ENCODE data around the gene ALDH1A1. TPM values are rescaled to one million over a fixed set of nuclear protein-coding genes. Genes with fewer than 3 reads are reported as not detected.

Gene ALDH1A1
- total and polyA plus RNA-seq, 2 donors, result 33.2 to 67.9 TPM

DNA sequence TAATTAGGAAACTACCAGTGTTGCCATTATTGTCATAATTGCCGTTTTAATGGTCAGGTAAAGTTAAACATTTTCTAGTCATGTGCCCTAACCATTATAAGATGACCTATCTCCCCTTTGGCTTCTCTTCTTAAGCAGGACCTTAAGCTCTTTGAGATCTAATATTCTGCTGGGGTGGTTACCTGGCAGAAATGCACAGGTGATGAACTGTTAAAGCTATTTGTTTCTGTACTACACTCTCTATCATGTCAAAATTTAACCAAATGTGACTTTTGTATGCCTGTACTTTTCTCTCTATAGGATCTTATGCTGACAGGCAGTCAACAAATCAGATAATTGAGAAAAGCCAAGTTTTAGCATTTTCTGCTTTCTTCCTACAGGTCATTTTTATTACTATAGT, 23.3 kb downstream of the ALDH1A1 start:
- no peak overlapping the region for H3K27ac ChIP-seq (ENCODE audit: low read depth)
- H3K4me1 ChIP-seq (ENCODE audit: insufficient read depth), result no peaks in the 10 kb centered on the region
- H3K36me3 ChIP-seq (ENCODE audit: insufficient read depth), result no peaks in the 10 kb centered on the region
- no peak overlapping the region for H3K4me3 ChIP-seq (ENCODE audit: low read depth, low read length)
- 93% methylated on average over 1 of the region's 1 CpG for WGBS
- DNase-seq (ENCODE audit: extremely low spot score), result no peak

GRCh38 chr9:72928042-72928507, 24.8 kb downstream of the ALDH1A1 start:
- Histone ChIP-seq H3K4me1 (ENCODE audit: insufficient read depth) (no peaks in the 10 kb centered on the region), H3K27ac (ENCODE audit: low read depth) (no peak overlapping the region), H3K4me3 (ENCODE audit: low read depth, low read length) (no peak overlapping the region), H3K36me3 (ENCODE audit: insufficient read depth) (no peaks in the 10 kb centered on the region)
- 73% methylated on average over 4 of the region's 4 CpGs for WGBS
- DNase-seq (ENCODE audit: extremely low spot score), result no peak

- Histone ChIP-seq H3K4me1 (ENCODE audit: insufficient read depth) (no peaks in the 10 kb centered on the region), H3K36me3 (ENCODE audit: insufficient read depth) (no peaks in the 10 kb centered on the region), H3K27ac (ENCODE audit: low read depth) (no peak overlapping the region), H3K4me3 (ENCODE audit: low read depth, low read length) (no peak overlapping the region)
- DNase-seq (ENCODE audit: extremely low spot score), result no peak
- WGBS, result 98% methylated on average over 1 of the region's 1 CpG
These were observed 26.3 kb downstream of the ALDH1A1 start for GRCh38 chr9:72926506-72926905.

- H3K4me3 ChIP-seq (ENCODE audit: low read depth, low read length), result no peak overlapping the region
- WGBS, result 96% methylated on average over 1 of the region's 1 CpG
- H3K27ac ChIP-seq (ENCODE audit: low read depth), result no peak overlapping the region
- no peak for DNase-seq (ENCODE audit: extremely low spot score)
- H3K4me1 ChIP-seq (ENCODE audit: insufficient read depth), result no peaks in the 10 kb centered on the region
- H3K36me3 ChIP-seq (ENCODE audit: insufficient read depth), result no peaks in the 10 kb centered on the region
These were observed 27.0 kb downstream of the ALDH1A1 start for GRCh38 chr9:72925891-72926290.

- H3K27ac ChIP-seq (ENCODE audit: low read depth), result no peak overlapping the region
- WGBS, result 57% methylated on average over 6 of the region's 6 CpGs
- DNase-seq (ENCODE audit: extremely low spot score), result no peak
- no peak overlapping the region for H3K4me3 ChIP-seq (ENCODE audit: low read depth, low read length)
- H3K36me3 ChIP-seq (ENCODE audit: insufficient read depth), result no peaks in the 10 kb centered on the region
- H3K4me1 ChIP-seq (ENCODE audit: insufficient read depth), result no peaks in the 10 kb centered on the region
These were observed 27.6 kb downstream of the ALDH1A1 start for GRCh38 chr9:72925126-72925789.

- H3K36me3 ChIP-seq (ENCODE audit: insufficient read depth), result no peaks in the 10 kb centered on the region
- DNase-seq (ENCODE audit: extremely low spot score), result no peak
- WGBS, result 95% methylated on average over 1 of the region's 1 CpG
- H3K27ac ChIP-seq (ENCODE audit: low read depth), result no peak overlapping the region
- no peak overlapping the region for H3K4me3 ChIP-seq (ENCODE audit: low read depth, low read length)
- no peaks in the 10 kb centered on the region for H3K4me1 ChIP-seq (ENCODE audit: insufficient read depth)
These were observed 28.6 kb downstream of the ALDH1A1 start for GRCh38 chr9:72924154-72924790.

DNA sequence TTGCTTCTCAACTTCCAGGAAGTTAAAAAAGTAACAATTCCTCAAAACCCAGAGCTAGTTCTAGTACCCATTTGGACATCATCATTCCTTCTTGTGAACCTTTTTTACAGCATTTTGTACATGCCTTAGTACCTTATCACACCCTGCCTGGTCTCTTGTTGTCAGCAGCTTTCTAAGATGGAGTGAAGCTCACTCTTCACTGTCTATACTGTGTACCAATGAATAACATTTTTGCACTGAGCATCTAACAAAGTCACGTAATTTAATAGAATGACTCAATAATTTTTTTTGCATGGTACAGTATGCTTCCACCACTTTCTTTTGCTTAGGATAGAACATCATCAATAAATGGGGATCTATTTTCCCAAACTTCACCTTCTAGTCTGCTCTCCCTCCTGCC, 29.8 kb downstream of the ALDH1A1 start:
- Histone ChIP-seq H3K27ac (ENCODE audit: low read depth) (no peak overlapping the region), H3K4me1 (ENCODE audit: insufficient read depth) (no peaks in the 10 kb centered on the region), H3K36me3 (ENCODE audit: insufficient read depth) (peaks cover 1% of the 10 kb centered on the region), H3K4me3 (ENCODE audit: low read depth, low read length) (no peak overlapping the region)
- DNase-seq (ENCODE audit: extremely low spot score), result no peak
- 99% methylated on average over 1 of the region's 1 CpG for WGBS

GRCh38 chr9:72921888-72922654, 30.8 kb downstream of the ALDH1A1 start:
- 94% methylated on average over 5 of the region's 5 CpGs for WGBS
- Histone ChIP-seq H3K36me3 (ENCODE audit: insufficient read depth) (peaks cover 1% of the 10 kb centered on the region), H3K27ac (ENCODE audit: low read depth) (no peak overlapping the region)

GRCh38 chr9:72919246-72919945, 33.5 kb downstream of the ALDH1A1 start:
- Histone ChIP-seq H3K36me3 (ENCODE audit: insufficient read depth) (peaks cover 1% of the 10 kb centered on the region), H3K4me1 (ENCODE audit: insufficient read depth) (no peaks in the 10 kb centered on the region), H3K4me3 (ENCODE audit: low read depth, low read length) (no peak overlapping the region), H3K27ac (ENCODE audit: low read depth) (no peak overlapping the region)
- 89% methylated on average over 4 of the region's 4 CpGs for WGBS
- DNase-seq (ENCODE audit: extremely low spot score), result no peak

More at GRCh38 chr9:72921888-72922654, 30.8 kb downstream of the ALDH1A1 start:
- no peaks in the 10 kb centered on the region for H3K4me1 ChIP-seq (ENCODE audit: insufficient read depth)
- H3K4me3 ChIP-seq (ENCODE audit: low read depth, low read length), result no peak overlapping the region
- no peak for DNase-seq (ENCODE audit: extremely low spot score)

DNA sequence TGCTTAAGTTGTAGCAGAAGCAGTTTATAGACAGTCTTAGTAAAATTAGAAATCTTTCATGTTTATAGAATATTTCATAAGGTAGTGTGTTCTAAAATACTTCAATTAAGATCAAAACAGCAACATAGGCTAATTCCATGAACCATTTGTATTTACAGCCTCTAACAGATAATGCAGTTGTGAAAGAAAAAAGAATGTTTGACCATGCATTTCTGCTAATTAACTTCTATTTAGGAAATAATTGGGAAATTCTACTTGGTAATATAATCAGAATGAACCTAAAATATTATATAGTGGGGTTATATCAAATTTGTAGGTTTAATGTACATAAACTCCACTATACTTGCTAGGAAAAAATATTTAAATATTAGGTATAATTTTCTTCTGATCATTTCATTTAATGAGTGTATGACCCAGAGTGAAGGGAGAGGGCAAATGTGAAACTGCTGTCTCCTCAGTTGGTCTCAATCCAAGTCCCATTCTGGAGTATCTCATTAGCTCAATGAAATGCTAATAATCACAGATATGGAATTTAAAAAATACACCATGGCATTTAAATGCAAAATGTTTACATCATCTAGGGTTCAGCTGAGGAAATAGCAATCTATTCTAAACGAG, 34.9 kb downstream of the ALDH1A1 start:
- 51% methylated on average over 1 of the region's 1 CpG for WGBS
- H3K4me3 ChIP-seq (ENCODE audit: low read depth, low read length), result no peak overlapping the region
- peaks cover 1% of the 10 kb centered on the region for H3K36me3 ChIP-seq (ENCODE audit: insufficient read depth)

DNA sequence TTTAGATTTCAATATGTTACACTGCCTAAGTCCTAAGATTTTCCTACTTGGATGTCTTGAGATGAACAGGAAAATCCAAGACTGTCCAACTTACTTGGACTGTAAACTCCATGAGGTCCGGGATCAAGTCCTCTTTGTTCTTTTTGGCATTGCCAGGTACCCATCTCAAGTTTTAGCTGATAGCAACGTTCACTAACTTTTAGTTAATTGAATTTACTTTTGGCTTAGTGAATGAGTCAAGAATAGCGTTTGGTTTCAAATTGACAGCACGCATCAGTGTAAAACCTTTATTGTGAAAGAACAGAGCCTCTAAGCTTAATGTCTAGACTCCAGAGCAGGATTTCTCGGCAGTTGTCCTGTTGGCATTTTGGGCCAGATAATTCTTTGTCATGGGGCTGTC, 37.2 kb downstream of the ALDH1A1 start:
- H3K4me1 ChIP-seq (ENCODE audit: insufficient read depth), result no peaks in the 10 kb centered on the region
- DNase-seq (ENCODE audit: extremely low spot score), result no peak
- H3K27ac ChIP-seq (ENCODE audit: low read depth), result no peak overlapping the region
- H3K36me3 ChIP-seq (ENCODE audit: insufficient read depth), result peaks cover 1% of the 10 kb centered on the region
- no peak overlapping the region for H3K4me3 ChIP-seq (ENCODE audit: low read depth, low read length)
- WGBS, result 85% methylated on average over 5 of the region's 5 CpGs

More for the DNA sequence above, 34.9 kb downstream of the ALDH1A1 start:
- no peak for DNase-seq (ENCODE audit: extremely low spot score)
- H3K27ac ChIP-seq (ENCODE audit: low read depth), result no peak overlapping the region
- H3K4me1 ChIP-seq (ENCODE audit: insufficient read depth), result no peaks in the 10 kb centered on the region

GRCh38 chr9:72914750-72915149, 38.1 kb downstream of the ALDH1A1 start:
- H3K4me1 ChIP-seq (ENCODE audit: insufficient read depth), result no peaks in the 10 kb centered on the region
- 60% methylated on average over 2 of the region's 2 CpGs for WGBS
- peaks cover 1% of the 10 kb centered on the region for H3K36me3 ChIP-seq (ENCODE audit: insufficient read depth)
- H3K4me3 ChIP-seq (ENCODE audit: low read depth, low read length), result no peak overlapping the region
- DNase-seq (ENCODE audit: extremely low spot score), result no peak
- no peak overlapping the region for H3K27ac ChIP-seq (ENCODE audit: low read depth)

DNA sequence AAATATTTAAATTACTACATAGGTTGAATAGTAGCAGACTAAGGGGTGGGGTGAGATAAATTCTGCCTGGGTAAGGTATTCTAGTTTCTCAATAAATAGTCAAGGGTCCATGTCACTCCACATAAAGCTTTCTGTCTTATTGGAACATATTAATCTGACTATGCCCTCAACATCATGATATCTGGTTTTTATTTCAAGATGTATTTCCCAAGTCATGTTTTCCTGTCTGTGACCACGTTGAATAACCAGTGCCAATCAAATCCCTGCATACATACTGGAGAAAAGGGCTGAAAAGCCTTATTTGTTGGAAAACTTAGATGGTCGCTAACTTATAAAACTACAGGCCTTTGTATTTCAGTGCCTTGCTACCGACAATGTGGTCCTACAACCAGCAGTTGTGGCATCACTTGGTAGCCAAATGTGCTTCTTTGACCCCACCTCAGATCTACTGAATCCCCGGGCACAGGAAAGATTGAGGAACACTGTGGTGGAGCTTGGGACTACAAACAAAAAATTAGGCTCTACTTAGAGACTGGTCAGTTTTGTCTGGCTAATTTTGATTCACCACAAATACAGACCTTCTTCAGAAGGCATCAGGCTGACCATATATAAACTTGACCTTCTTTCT, 39.4 kb downstream of the ALDH1A1 start:
- Histone ChIP-seq H3K4me1 (ENCODE audit: insufficient read depth) (no peaks in the 10 kb centered on the region), H3K36me3 (ENCODE audit: insufficient read depth) (no peaks in the 10 kb centered on the region), H3K4me3 (ENCODE audit: low read depth, low read length) (no peak overlapping the region), H3K27ac (ENCODE audit: low read depth) (no peak overlapping the region)
- no peak for DNase-seq (ENCODE audit: extremely low spot score)
- 91% methylated on average over 4 of the region's 4 CpGs for WGBS
